Dermis lymphatic vessel endothelial cell (primary cell): ENCODE data around the gene CFAP251. TPM values are rescaled to one million over a fixed set of nuclear protein-coding genes. Genes with fewer than 3 reads are reported as not detected.

Source experiments
- total RNA-seq: library from RNA; depleted of rRNA; stranded (reverse); fragments of >200 nt; gene quantifications from 2 replicates; pipeline ENCODE4 v1.2.1, GENCODE V29; 2014

The CFAP251 gene, protein sequence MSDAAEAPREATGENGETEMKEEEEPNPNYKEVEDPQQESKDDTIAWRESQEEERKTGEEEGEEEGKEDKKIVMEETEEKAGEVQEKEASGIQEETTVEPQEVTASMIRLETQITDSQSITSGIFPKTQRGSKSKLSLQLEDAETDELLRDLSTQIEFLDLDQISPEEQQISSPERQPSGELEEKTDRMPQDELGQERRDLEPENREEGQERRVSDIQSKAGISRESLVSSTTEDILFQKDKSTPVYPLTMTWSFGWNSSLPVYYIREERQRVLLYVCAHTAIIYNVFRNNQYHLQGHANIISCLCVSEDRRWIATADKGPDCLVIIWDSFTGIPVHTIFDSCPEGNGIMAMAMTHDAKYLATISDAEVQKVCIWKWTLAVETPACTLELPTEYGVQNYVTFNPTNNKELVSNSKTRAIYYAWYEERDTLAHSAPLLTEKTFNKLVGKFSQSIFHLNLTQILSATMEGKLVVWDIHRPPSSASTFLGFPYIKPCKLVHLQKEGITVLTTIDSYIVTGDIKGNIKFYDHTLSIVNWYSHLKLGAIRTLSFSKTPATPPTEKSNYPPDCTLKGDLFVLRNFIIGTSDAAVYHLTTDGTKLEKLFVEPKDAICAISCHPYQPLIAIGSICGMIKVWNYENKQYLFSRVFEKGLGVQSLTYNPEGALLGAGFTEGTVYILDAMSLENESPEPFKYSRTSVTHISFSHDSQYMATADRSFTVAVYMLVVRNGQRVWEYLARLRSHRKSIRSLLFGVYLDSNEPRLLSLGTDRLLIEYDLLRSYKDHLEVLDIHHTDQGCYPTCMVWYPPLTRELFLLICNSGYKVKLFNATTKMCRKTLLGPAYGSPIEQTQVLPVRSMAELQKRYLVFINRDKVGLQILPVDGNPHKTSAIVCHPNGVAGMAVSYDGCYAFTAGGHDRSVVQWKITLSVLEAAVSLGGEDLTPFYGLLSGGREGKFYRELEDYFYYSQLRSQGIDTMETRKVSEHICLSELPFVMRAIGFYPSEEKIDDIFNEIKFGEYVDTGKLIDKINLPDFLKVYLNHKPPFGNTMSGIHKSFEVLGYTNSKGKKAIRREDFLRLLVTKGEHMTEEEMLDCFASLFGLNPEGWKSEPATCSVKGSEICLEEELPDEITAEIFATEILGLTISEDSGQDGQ
- total RNA-seq = 1.1 and 1.4 TPM in 2 replicates

DNA sequence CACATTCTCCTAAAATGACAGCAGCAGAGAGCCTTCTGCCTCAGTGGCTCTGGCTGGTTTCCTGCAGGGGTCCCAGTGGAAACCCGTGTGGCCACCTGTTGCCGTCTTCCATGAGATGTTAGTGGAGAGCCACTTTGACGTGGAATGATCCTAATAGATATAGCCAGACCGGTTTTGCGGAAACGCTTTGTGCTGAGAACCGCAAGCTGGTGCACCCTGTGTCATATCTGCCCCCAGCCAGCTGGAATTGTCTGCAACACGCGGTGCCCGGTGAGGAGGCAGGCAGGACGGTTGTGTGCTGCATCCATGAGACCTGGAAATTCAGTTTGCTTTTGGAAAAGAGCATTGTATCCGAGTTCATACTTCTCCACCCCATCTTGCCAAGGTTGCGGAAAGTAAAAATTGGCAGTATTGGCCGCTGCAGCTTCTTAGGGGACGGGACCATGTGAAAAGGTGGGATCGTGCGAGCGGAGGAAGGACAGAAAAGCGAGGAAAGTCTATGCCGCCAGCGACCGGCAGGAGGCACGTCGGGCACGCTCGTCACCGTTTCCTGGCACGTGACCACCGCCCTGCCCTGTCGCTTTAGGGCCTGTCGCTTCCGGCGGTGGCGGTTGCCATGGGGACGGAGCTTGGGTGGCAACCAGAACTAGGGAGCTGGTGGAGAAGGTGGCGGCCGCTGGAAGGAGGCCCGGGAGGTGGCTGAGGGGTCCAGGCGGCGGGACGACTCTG lies at the start of gene CFAP251:
Gene CFAP251 (plus strand): TSS at position 643 of the 729 bp plus-strand sequence. CDS start 2,714 bp downstream, outside the sequence.

DNA sequence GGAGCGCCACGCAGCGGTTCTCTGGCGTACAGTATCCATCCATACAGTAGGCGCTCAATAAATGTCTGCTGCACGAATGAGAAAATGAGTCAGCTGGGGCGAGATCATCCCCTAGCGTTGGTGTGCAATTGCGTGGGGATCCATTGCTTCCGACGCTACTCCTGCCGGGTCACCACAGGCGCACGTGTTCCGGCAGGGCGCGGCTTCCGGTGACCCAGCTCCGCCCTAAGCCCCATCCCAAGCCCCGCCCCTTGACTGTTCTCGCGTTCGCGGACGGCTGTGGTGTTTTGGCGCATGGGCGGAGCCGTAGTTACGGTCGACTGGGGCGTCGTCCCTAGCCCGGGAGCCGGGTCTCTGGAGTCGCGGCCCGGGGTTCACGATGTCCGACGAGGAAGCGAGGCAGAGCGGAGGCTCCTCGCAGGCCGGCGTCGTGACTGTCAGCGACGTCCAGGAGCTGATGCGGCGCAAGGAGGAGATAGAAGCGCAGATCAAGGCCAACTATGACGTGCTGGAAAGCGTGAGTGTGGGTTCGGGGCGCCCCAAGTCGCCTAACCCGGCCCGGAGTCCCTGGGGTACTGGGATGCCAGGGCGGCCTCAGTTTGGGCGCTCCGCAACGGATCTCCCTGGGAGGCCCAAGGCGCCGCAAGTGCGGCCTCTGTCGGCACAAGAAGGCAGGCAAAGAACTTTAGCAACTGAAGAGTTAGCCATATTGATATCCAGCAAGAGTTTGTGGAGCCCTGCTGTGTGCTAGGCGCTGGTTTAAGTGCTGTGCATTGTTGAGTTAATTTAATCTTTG lies 29.7 kb upstream of the CFAP251 start, which contains the start of gene PSMD9:
Gene PSMD9 (plus strand): TSS at position 313 of the 796 bp plus-strand sequence. CDS start 67 bp downstream, at position 380.

GRCh38 chr12:122021822-122022392 lies 103.5 kb downstream of the CFAP251 start, which contains the start of gene BCL7A:
TSS of gene BCL7A (plus strand) at chr12:122021884. CDS start at chr12:122022092, 208 bp downstream.

Other genes with a start within 250 kb of the CFAP251 start
- 0.17 and 0.33 TPM in 2 replicates for gene MORN3, start 248.9 kb upstream of the CFAP251 start, total RNA-seq
- 3.6 and 3.7 TPM in 2 replicates for gene TMEM120B, start 205.8 kb upstream of the CFAP251 start, total RNA-seq
- 2.9 and 3.4 TPM in 2 replicates for gene RHOF, start 124.9 kb upstream of the CFAP251 start, total RNA-seq
- 1.3 and 2.1 TPM in 2 replicates for gene SETD1B, start 114.6 kb upstream of the CFAP251 start, total RNA-seq
- not detected in 2 replicates for gene HPD, start 59.7 kb upstream of the CFAP251 start, total RNA-seq
- gene PSMD9, start 29.8 kb upstream of the CFAP251 start, total RNA-seq = 72.7 and 76.2 TPM in 2 replicates
- gene BCL7A, start 103.3 kb downstream of the CFAP251 start, total RNA-seq = 6.6 and 8.4 TPM in 2 replicates
- 19.1 and 31.8 TPM in 2 replicates for gene MLXIP, start 160.2 kb downstream of the CFAP251 start, total RNA-seq